SK-N-SH (cell line): Measurements from ENCODE around the gene PALLD. TPM values are rescaled to one million over a fixed set of nuclear protein-coding genes. Genes with fewer than 3 reads are reported as not detected.

Experiments
- CTCF ChIA-PET: fragments of 300-600, 350-600 bp; formaldehyde crosslinking; extraction: SDS; loops from one replicate; lab custom pipeline; 2021; lab: Yijun Ruan, JAX
- POLR2A ChIA-PET: fragments of 350-600 bp; sonication (Branson Sonifier 250); formaldehyde crosslinking; extraction: SDS; loops from one replicate; lab custom pipeline; 2020; ENCODE audit warnings: antibody characterized with exemption, inconsistent platforms; lab: Yijun Ruan, JAX
- DNase-seq: peaks from one replicate; pipeline ENCODE4 v3.0.0; 2012
- H2AFZ ChIP-seq: fragments of 200-600 bp; sonication (generic); 2 replicates; pipeline ENCODE4 v1.8.1; 2016; ENCODE audit warnings: antibody characterized with exemption, mild to moderate bottlenecking, low read depth
- H3F3A ChIP-seq: fragments of 200-600 bp; sonication (generic); replicated peaks from 2 replicates; pipeline ENCODE3; 2016; ENCODE audit warnings: antibody characterized with exemption, mild to moderate bottlenecking; ENCODE audit not compliant: insufficient read depth
- H3K27ac ChIP-seq, 2 experiments: fragments of 200-500 bp in 1 of 2; fragments of 200-600 bp in 1 of 2; sonication (Bioruptor generic) in 1 of 2; sonication (generic), shearing (Covaris generic) in 1 of 2; 2 replicates each; pipeline versions ENCODE4 v1.5.1 to v1.6.1; 2014 to 2016; ENCODE audit warnings: low read depth in 2 of 2, inconsistent platforms in 1 of 2, low read length in 1 of 2, mild to moderate bottlenecking in 1 of 2, mixed read lengths in 1 of 2
- H3K27me3 ChIP-seq: fragments of 200-600 bp; sonication (generic), shearing (Covaris generic); 2 replicates; pipeline ENCODE4 v1.6.1; 2016; ENCODE audit warnings: mixed run types; ENCODE audit not compliant: insufficient read depth
- H3K36me3 ChIP-seq, 2 experiments: fragments of 200-500 bp in 1 of 2; fragments of 200-600 bp in 1 of 2; sonication (Bioruptor generic) in 1 of 2; sonication (generic) in 1 of 2; replicated peaks in 1 of 2; 2 replicates each; pipeline versions ENCODE3 to v1.5.1; 2014 to 2016; ENCODE audit warnings: low read length in 1 of 2, mild to moderate bottlenecking in 1 of 2; ENCODE audit not compliant: insufficient read depth in 2 of 2, control insufficient read depth in 1 of 2
- H3K4me1 ChIP-seq, 2 experiments: fragments of 200-500 bp in 1 of 2; fragments of 200-600 bp in 1 of 2; sonication (Bioruptor generic) in 1 of 2; sonication (generic), shearing (Covaris generic) in 1 of 2; 2 replicates each; pipeline versions ENCODE4 v1.5.1 to v1.6.1; 2014 to 2016; ENCODE audit warnings: low read depth in 1 of 2, low read length in 1 of 2, mixed run types in 1 of 2; ENCODE audit not compliant: insufficient read depth in 2 of 2, control insufficient read depth in 1 of 2
- H3K4me2 ChIP-seq: fragments of 200-600 bp; sonication (generic), shearing (Covaris generic); 2 replicates; pipeline ENCODE4 v1.6.1; 2017; ENCODE audit warnings: mixed run types
- H3K4me3 ChIP-seq, 2 experiments: fragments of 200-500 bp in 1 of 2; fragments of 200-600 bp in 1 of 2; sonication (Bioruptor generic) in 1 of 2; sonication (generic), shearing (Covaris generic) in 1 of 2; 2 replicates each; pipeline versions ENCODE4 v1.5.1 to v1.8.1; 2014 to 2016; ENCODE audit warnings: low read depth in 2 of 2, inconsistent platforms in 1 of 2, low read length in 1 of 2, mild to moderate bottlenecking in 1 of 2, mixed read lengths in 1 of 2, moderate library complexity in 1 of 2
- H3K79me2 ChIP-seq: fragments of 200-600 bp; sonication (generic); 2 replicates; pipeline ENCODE4 v1.8.1; 2017; ENCODE audit warnings: mild to moderate bottlenecking; ENCODE audit not compliant: insufficient read depth
- H3K9ac ChIP-seq: fragments of 200-600 bp; sonication (generic); 2 replicates; pipeline ENCODE4 v1.6.1; 2017; ENCODE audit warnings: mixed run types
- H3K9me2 ChIP-seq: fragments of 200-600 bp; sonication (generic); 2 replicates; pipeline ENCODE4 v1.6.1; 2017; ENCODE audit warnings: mixed run types
- H3K9me3 ChIP-seq: fragments of 200-600 bp; sonication (generic); 2 replicates; pipeline ENCODE4 v1.6.1; 2017; ENCODE audit warnings: mixed run types, mild to moderate bottlenecking, moderate library complexity
- H4K20me1 ChIP-seq: fragments of 200-600 bp; sonication (generic); 2 replicates; pipeline ENCODE4 v1.6.1; 2017; ENCODE audit warnings: mild to moderate bottlenecking, mixed run types; ENCODE audit not compliant: insufficient read depth
- CTCF ChIP-seq: fragments of 200-600 bp; sonication (generic); IDR thresholded peaks from 2 replicates; pipeline ENCODE4 v1.6.1; 2017; ENCODE audit warnings: antibody characterized with exemption, mild to moderate bottlenecking, moderate library complexity
- ELF1 ChIP-seq: IDR thresholded peaks from 2 replicates; pipeline ENCODE4 v1.4.0; 2012
- EP300 ChIP-seq, 2 experiments: IDR thresholded peaks; 2 replicates each; pipeline versions ENCODE4 v1.4.0 to v1.6.1; 2012; ENCODE audit warnings: borderline replicate concordance in 1 of 2, low read depth in 1 of 2, low read length in 1 of 2
- GABPA ChIP-seq: IDR thresholded peaks from 2 replicates; pipeline ENCODE4 v1.4.0; 2012; ENCODE audit warnings: low read depth, mild to moderate bottlenecking
- NRF1 ChIP-seq: IDR thresholded peaks from 2 replicates; pipeline ENCODE4 v1.6.1; 2012; ENCODE audit warnings: low read depth, mild to moderate bottlenecking, low read length
- REST ChIP-seq: IDR thresholded peaks from 2 replicates; pipeline ENCODE4 v1.6.1; 2012; ENCODE audit warnings: mild to moderate bottlenecking, low read depth, low read length, moderate library complexity
- RFX5 ChIP-seq: IDR thresholded peaks from 2 replicates; pipeline ENCODE4 v1.6.1; 2012; ENCODE audit warnings: mild to moderate bottlenecking, improper control_type of control experiment, low read length
- SIN3A ChIP-seq: IDR thresholded peaks from 2 replicates; pipeline ENCODE4 v1.6.1; 2012; ENCODE audit warnings: low read depth, mild to moderate bottlenecking, low read length, moderate library complexity, borderline replicate concordance
- USF1 ChIP-seq: IDR thresholded peaks from 2 replicates; pipeline ENCODE4 v1.4.0; 2012; ENCODE audit warnings: low read depth, borderline replicate concordance
- USF2 ChIP-seq: fragments of 150-350 bp; IDR thresholded peaks from 2 replicates; pipeline ENCODE4 v1.6.1; 2017; ENCODE audit warnings: antibody characterized with exemption, low read length, low read depth, borderline replicate concordance
- YY1 ChIP-seq: IDR thresholded peaks from 2 replicates; pipeline ENCODE4 v1.4.0; 2012; ENCODE audit warnings: low read depth, mild to moderate bottlenecking
- WGBS: methylation state at CpG from one replicate; pipeline ENCODE4 v1.1.6; 2017; ENCODE audit warnings: low lambda C conversion rate; 5-methylcytosine and 5-hydroxymethylcytosine counted together
- polyA plus RNA-seq, 3 experiments: library from polyadenylated mRNA; depleted of rRNA; stranded (reverse); fragments of >200 nt; gene quantifications; 2 replicates each; pipeline ENCODE4 v1.2.3, GENCODE V29; 2012

Gene PALLD
- polyA plus RNA-seq, 1 of the 3 experiments (the other 2 are of a cell fraction) = 33.0 TPM

GRCh38 chr4:168732714-168733113 lies 235.9 kb downstream of the PALLD start:
- no peak overlapping the region for H2AFZ ChIP-seq
- H3K9me2 ChIP-seq = no peaks in the 10 kb centered on the region
- ChIA-PET CTCF (no interaction called here), POLR2A (no interaction called here)
- no peaks in the 10 kb centered on the region for H3F3A ChIP-seq
- no peak overlapping the region for H3K9ac ChIP-seq
- no peaks in the 10 kb centered on the region for H4K20me1 ChIP-seq
- H3K9me3 ChIP-seq = no peaks in the 10 kb centered on the region
- WGBS = 88% methylated on average over 2 of the region's 2 CpGs
- TF ChIP-seq REST (no peak), USF1 (no peak)
- no peak overlapping the region for H3K4me2 ChIP-seq
- H3K36me3 ChIP-seq = peaks cover 0 to 7% of the 10 kb centered on the region in 2 experiments
- no peak for DNase-seq
- H3K27ac ChIP-seq = no peak overlapping the region
- no peaks in the 10 kb centered on the region for H3K79me2 ChIP-seq
- no peaks in the 10 kb centered on the region for H3K27me3 ChIP-seq
- no peak overlapping the region for H3K4me3 ChIP-seq
- no peaks in the 10 kb centered on the region; a peak in 1 of 4 replicates for H3K4me1 ChIP-seq

GRCh38 chr4:168734703-168735678 lies 238.1 kb downstream of the PALLD start:
- POLR2A ChIA-PET = no interaction called here
- no peaks in the 10 kb centered on the region for H3K9me2 ChIP-seq
- no peak overlapping the region for H3K9ac ChIP-seq
- no peak for TF ChIP-seq SIN3A
- TF ChIP-seq USF1 = no peak
- TF ChIP-seq YY1 = no peak
- no peak for TF ChIP-seq GABPA
- no peak for TF ChIP-seq ELF1
- no peak for TF ChIP-seq USF2
- TF ChIP-seq NRF1 = no peak
- TF ChIP-seq CTCF = no peak
- TF ChIP-seq EP300 (IDR thresholded peaks at IDR 0.05; ENCODE audit: borderline replicate concordance in 1 of 2, low read depth in 1 of 2, low read length in 1 of 2) = no peak
- no peak for TF ChIP-seq RFX5
- no peak for TF ChIP-seq REST

More at GRCh38 chr4:168734703-168735678, 238.1 kb downstream of the PALLD start:
- no peaks in the 10 kb centered on the region for H3K79me2 ChIP-seq
- H3F3A ChIP-seq = no peaks in the 10 kb centered on the region
- CTCF ChIA-PET = interaction anchor here (0.8 to 1.6 kb wide), 5 partner anchors 13 to 150 kb away, joined by 3 read pairs; no protein-coding TSS in a partner anchor
- H2AFZ ChIP-seq = no peak overlapping the region
- no peak overlapping the region for H3K4me2 ChIP-seq
- H3K4me1 ChIP-seq = no peaks in the 10 kb centered on the region; a peak in 1 of 4 replicates
- DNase-seq = no peak
- H4K20me1 ChIP-seq = no peaks in the 10 kb centered on the region
- H3K36me3 ChIP-seq = no peaks in the 10 kb centered on the region
- 89% methylated on average over 11 of the region's 11 CpGs for WGBS
- no peaks in the 10 kb centered on the region for H3K27me3 ChIP-seq
- no peaks in the 10 kb centered on the region for H3K9me3 ChIP-seq
- no peak overlapping the region for H3K4me3 ChIP-seq
- H3K27ac ChIP-seq = no peak overlapping the region
